Measurements from ENCODE around the gene NBAS.
"Not testable (repeated sequence)": the region's sequence is repeated elsewhere in the genome, so short reads cannot be mapped to it uniquely, and the experiment has no call there.

Gene NBAS

GRCh38 chr2:15543541-15543940, 17.6 kb downstream of the NBAS start:
- TF ChIP-seq CTCF (IDR thresholded peaks at IDR 0.05; ENCODE audit: control insufficient read depth, extremely low read depth, insufficient read depth) = no peak
- no peak overlapping the region for H3K4me3 ChIP-seq (ENCODE audit: low read depth, low read length)
- no peak for DNase-seq (ENCODE audit: low read depth)

GRCh38 chr2:15543053-15543452, 18.1 kb downstream of the NBAS start:
- no peak for DNase-seq (ENCODE audit: low read depth)

GRCh38 chr2:15542269-15542668, 18.9 kb downstream of the NBAS start:
- DNase-seq (ENCODE audit: low read depth); H3K4me3 ChIP-seq (ENCODE audit: low read depth, low read length): not testable (repeated sequence)

More at GRCh38 chr2:15543053-15543452, 18.1 kb downstream of the NBAS start:
- no peak overlapping the region for H3K4me3 ChIP-seq (ENCODE audit: low read depth, low read length)
- TF ChIP-seq CTCF (IDR thresholded peaks at IDR 0.05; ENCODE audit: control insufficient read depth, extremely low read depth, insufficient read depth) = no peak

- not testable (repeated sequence) for H3K4me3 ChIP-seq (ENCODE audit: low read depth, low read length); DNase-seq (ENCODE audit: low read depth)
These were observed 20.6 kb downstream of the NBAS start for GRCh38 chr2:15540523-15540922.

GRCh38 chr2:15539999-15540398, 21.1 kb downstream of the NBAS start:
- no peak for DNase-seq (ENCODE audit: low read depth)
- TF ChIP-seq CTCF (IDR thresholded peaks at IDR 0.05; ENCODE audit: control insufficient read depth, extremely low read depth, insufficient read depth) = no peak
- H3K4me3 ChIP-seq (ENCODE audit: low read depth, low read length) = no peak overlapping the region

GRCh38 chr2:15538792-15539191, 22.3 kb downstream of the NBAS start:
- no peak for DNase-seq (ENCODE audit: low read depth)
- no peak overlapping the region for H3K4me3 ChIP-seq (ENCODE audit: low read depth, low read length)
- no peak for TF ChIP-seq CTCF (IDR thresholded peaks at IDR 0.05; ENCODE audit: control insufficient read depth, extremely low read depth, insufficient read depth)

- no peak for TF ChIP-seq CTCF (IDR thresholded peaks at IDR 0.05; ENCODE audit: control insufficient read depth, extremely low read depth, insufficient read depth)
- H3K4me3 ChIP-seq (ENCODE audit: low read depth, low read length) = no peak overlapping the region
- DNase-seq (ENCODE audit: low read depth) = no peak
These were observed 27.2 kb downstream of the NBAS start for GRCh38 chr2:15533860-15534480.

- DNase-seq (ENCODE audit: low read depth) = no peak
- TF ChIP-seq CTCF (IDR thresholded peaks at IDR 0.05; ENCODE audit: control insufficient read depth, extremely low read depth, insufficient read depth) = no peak
- H3K4me3 ChIP-seq (ENCODE audit: low read depth, low read length) = no peak overlapping the region
These were observed 28.1 kb downstream of the NBAS start for GRCh38 chr2:15532996-15533395.
